ENCODE results near the gene ZNF101.

ZNF101 gene

DNA sequence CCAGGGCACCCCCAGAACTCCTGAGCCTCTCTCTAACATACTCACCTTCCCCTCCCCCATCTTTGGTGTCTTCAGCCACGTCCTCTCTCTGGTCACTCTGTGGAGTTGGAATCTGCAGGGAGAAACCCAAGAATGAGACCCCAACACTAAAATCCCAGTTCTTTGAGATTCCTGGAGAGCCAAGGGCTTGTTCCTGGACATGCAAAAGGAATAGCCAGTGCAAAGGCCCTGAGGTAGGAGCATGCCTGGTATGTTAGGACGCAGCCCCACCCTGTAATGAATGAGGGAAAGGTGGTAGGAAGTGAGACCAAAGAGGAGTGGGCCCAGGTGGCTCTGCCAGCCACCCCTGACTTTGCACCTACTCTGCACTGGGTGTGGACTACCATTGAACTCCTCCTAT, 38.2 kb upstream of the ZNF101 start:
- FAIRE-seq (no peak), DNase-seq (ENCODE audit: insufficient read length) (no peak)
- TF ChIP-seq TAF1 (IDR thresholded peaks at IDR 0.05; ENCODE audit: borderline replicate concordance, low read depth, low read length) (no peak), POLR2AphosphoS5 (IDR thresholded peaks at IDR 0.05; ENCODE audit: low read depth, low read length) (0 out of 2 replicates have a peak, but pooled peaks have one; percentile 15)

DNA sequence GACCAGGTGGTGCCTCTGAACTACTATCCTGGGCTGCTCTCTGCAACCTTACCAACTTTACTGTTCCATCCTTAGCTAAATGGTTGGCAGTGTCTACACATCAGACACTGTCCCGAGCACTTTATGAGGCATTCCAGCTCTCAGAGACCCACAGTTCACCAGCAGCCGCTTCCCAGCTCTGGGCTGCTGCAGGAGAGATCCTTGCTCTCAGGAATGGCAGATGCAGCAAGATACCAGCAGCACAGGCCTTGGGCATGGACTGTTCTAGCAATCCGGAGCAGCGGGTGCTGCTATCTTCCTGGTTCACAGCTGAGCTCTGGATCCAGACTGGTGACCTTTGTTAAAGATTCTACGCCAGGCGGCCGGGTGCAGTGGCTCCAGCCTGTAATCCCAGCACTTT, 37.3 kb upstream of the ZNF101 start:
- TF ChIP-seq POLR2AphosphoS5 (IDR thresholded peaks at IDR 0.05; ENCODE audit: low read depth, low read length) (no peak), TAF1 (IDR thresholded peaks at IDR 0.05; ENCODE audit: borderline replicate concordance, low read depth, low read length) (no peak), POLR2A (IDR thresholded peaks at IDR 0.05; ENCODE audit: low read depth, low read length) (no peak)
- FAIRE-seq: no peak
- DNase-seq (ENCODE audit: insufficient read length): no peak

- no peak for FAIRE-seq
- no peak for DNase-seq (ENCODE audit: insufficient read length)
- no peak for TF ChIP-seq POLR2AphosphoS5 (IDR thresholded peaks at IDR 0.05; ENCODE audit: low read depth, low read length)
- no peak for TF ChIP-seq POLR2A (IDR thresholded peaks at IDR 0.05; ENCODE audit: low read depth, low read length)
- no peak for TF ChIP-seq TAF1 (IDR thresholded peaks at IDR 0.05; ENCODE audit: borderline replicate concordance, low read depth, low read length)
Observed at GRCh38 chr19:19632661-19633060, 36.0 kb upstream of the ZNF101 start.

DNA sequence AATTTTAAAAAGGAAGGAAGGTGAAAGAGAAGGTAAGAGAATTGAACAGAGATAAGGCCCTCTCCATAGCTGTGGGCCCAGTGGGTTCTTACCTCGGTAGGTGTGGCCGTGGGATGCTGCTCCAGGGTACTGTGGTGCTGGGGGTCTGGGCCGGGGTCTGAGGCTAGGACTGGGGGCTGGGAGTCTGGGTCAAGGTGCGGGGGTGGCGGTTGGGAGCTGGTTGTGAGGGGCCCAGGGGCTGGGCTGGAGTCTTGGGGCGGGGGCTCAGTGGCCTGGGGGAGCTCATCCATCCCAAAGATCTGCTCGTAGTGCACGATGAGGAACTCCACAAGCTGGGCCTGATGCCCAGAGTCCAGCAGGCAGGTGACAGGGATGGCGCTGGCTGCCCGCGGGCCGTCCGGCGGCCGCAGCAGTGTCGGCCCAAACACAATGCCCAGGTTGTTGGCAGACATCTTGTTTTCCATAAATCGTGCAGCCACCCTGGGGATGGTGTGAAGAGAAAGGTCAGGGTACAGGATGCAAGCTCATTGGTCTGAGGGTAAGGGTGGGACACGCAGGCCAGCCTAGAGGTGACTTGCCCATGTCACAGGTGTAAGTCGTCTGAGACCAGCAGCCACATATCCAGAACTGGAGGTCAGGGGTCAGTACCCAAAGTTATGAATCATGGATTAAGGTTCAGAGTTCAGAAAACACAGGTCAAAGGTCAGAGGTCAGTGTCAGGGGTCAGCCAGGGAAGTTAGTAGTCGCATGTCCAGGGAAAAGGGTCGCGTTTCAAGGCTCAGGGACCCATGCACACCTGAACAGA, 34.7 kb upstream of the ZNF101 start:
- FAIRE-seq: no peak
- TF ChIP-seq POLR2A (IDR thresholded peaks at IDR 0.05; ENCODE audit: low read depth, low read length) (no peak), TAF1 (IDR thresholded peaks at IDR 0.05; ENCODE audit: borderline replicate concordance, low read depth, low read length) (no peak), POLR2AphosphoS5 (IDR thresholded peaks at IDR 0.05; ENCODE audit: low read depth, low read length) (no peak)
- no peak for DNase-seq (ENCODE audit: insufficient read length)

GRCh38 chr19:19634516-19635312, 33.9 kb upstream of the ZNF101 start:
- DNase-seq (ENCODE audit: insufficient read length): no peak
- TF ChIP-seq POLR2A (IDR thresholded peaks at IDR 0.05; ENCODE audit: low read depth, low read length) (0 out of 2 replicates have a peak, but pooled peaks have one; percentile 11), TAF1 (IDR thresholded peaks at IDR 0.05; ENCODE audit: borderline replicate concordance, low read depth, low read length) (no peak), POLR2AphosphoS5 (IDR thresholded peaks at IDR 0.05; ENCODE audit: low read depth, low read length) (no peak)
- no peak for FAIRE-seq

GRCh38 chr19:19635313-19635702, 33.3 kb upstream of the ZNF101 start:
- FAIRE-seq: no peak
- DNase-seq (ENCODE audit: insufficient read length): no peak
- no peak for TF ChIP-seq POLR2AphosphoS5 (IDR thresholded peaks at IDR 0.05; ENCODE audit: low read depth, low read length)
- TF ChIP-seq POLR2A (IDR thresholded peaks at IDR 0.05; ENCODE audit: low read depth, low read length): no peak

- DNase-seq (ENCODE audit: insufficient read length): no peak
- TF ChIP-seq POLR2A (IDR thresholded peaks at IDR 0.05; ENCODE audit: low read depth, low read length) (no peak), TAF1 (IDR thresholded peaks at IDR 0.05; ENCODE audit: borderline replicate concordance, low read depth, low read length) (no peak), POLR2AphosphoS5 (IDR thresholded peaks at IDR 0.05; ENCODE audit: low read depth, low read length) (no peak)
- no peak for FAIRE-seq
Observed at GRCh38 chr19:19636573-19637185, 32.0 kb upstream of the ZNF101 start.

- no peak for DNase-seq (ENCODE audit: insufficient read length)
- no peak for FAIRE-seq
- no peak for TF ChIP-seq TAF1 (IDR thresholded peaks at IDR 0.05; ENCODE audit: borderline replicate concordance, low read depth, low read length)
Observed at GRCh38 chr19:19637186-19637522, 31.5 kb upstream of the ZNF101 start.

DNA sequence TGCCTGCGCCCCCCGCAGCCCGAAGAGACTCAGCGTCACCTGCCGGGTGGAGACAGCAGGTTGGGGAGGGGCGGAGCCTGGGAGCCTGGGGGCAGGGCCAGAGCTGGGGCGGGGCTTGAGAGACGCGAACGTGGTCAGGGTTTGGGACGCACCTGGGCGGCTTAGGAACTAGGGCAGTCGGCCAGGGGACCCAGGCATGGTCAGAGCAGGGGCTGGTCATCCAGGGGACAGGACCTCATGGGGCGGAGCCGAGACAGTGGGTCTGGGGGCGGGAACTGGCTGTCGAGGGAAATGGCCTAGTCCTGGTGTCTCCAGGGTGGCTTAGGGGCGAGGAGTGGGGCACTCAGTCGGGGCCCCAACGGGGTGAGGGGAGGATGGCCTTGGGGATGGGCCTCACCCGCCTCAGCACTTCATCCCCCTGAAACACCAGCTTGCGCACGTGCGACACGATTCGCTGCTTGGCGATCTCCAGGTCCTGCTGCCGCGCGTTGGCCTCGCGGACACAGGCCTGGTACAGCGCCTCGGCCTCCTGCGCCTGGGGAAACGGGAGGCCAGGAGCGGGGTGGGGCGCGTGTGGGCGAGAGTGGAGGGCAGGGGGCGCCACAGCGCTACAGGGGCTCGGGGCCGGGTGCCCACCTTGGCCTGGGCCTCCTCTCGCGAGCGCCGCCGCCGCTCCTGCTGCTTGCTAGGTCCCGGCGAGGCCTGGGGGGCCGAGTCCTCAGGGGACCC, 31.0 kb upstream of the ZNF101 start:
- FAIRE-seq (no peak), DNase-seq (ENCODE audit: insufficient read length) (no peak)
- TF ChIP-seq TAF1 (IDR thresholded peaks at IDR 0.05; ENCODE audit: borderline replicate concordance, low read depth, low read length): no peak
- no peak for TF ChIP-seq POLR2AphosphoS5 (IDR thresholded peaks at IDR 0.05; ENCODE audit: low read depth, low read length)
- no peak for TF ChIP-seq POLR2A (IDR thresholded peaks at IDR 0.05; ENCODE audit: low read depth, low read length)

DNA sequence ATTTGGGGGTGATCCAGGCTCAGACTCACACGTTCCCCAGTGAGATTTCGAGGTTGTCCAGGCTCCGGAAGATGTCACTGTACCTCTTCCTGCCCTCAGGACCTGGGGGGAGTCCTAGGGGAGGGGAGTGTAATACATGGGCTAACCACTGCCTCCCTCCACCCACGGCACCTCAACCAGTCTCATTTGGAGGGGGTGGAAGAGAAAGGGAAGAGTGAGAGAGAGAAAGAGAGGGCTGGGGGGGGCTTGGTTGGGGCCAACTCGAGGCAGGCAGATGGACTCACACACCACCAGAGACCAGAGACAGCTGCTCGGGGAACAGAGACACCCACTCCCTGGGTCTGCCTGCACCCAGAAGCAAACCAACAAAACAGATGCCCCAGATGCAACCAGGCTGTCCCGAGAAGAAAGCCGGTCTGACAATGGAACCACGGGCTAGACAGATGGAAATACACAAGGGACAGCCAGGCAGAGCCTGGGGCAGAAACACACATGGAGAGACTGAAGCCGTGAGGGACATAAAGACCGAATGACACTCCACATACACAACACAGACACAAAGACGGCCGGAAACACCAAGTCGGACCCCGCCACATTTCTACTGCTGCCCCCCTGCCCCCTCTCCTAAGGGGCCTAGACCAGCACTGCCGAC, 26.0 kb upstream of the ZNF101 start:
- DNase-seq (ENCODE audit: insufficient read length) (peak; percentile 71), FAIRE-seq (peak; percentile 93)
- TF ChIP-seq POLR2AphosphoS5 (IDR thresholded peaks at IDR 0.05; ENCODE audit: low read depth, low read length) (peak; percentile 36), POLR2A (IDR thresholded peaks at IDR 0.05; ENCODE audit: low read depth, low read length) (peak; percentile 63; the same call in 1 of the 2 replicates), TAF1 (IDR thresholded peaks at IDR 0.05; ENCODE audit: borderline replicate concordance, low read depth, low read length) (peak; percentile 16; the same call in 1 of the 2 replicates)

Data from GM12892 (cell line).